HG02798 (cell line): ENCODE measurements around the gene MED31.
"Not testable (repeated sequence)": the region's sequence is repeated elsewhere in the genome, so short reads cannot be mapped to it uniquely, and the experiment has no call there.

Experiments used
- ATAC-seq: cut with Tn5 transposase; IDR thresholded peaks from one replicate; pipeline ENCODE4 v1.9.1; 2021; ENCODE audit warnings: mild to moderate bottlenecking; ENCODE audit not compliant: unreplicated experiment, poor library complexity

The MED31 gene

GRCh38 chr17:6632530-6632929, 18.9 kb downstream of the MED31 start:
- ATAC-seq, result no peak

- no peak for ATAC-seq
These were observed 21.0 kb downstream of the MED31 start for GRCh38 chr17:6630390-6630789.

GRCh38 chr17:6627019-6627418, 24.4 kb downstream of the MED31 start:
- no peak for ATAC-seq

GRCh38 chr17:6626616-6627015, 24.8 kb downstream of the MED31 start:
- no peak for ATAC-seq

GRCh38 chr17:6623941-6624340, 27.5 kb downstream of the MED31 start:
- no peak for ATAC-seq

- no peak for ATAC-seq
These were observed 40.2 kb downstream of the MED31 start for GRCh38 chr17:6611231-6611630.

- no peak for ATAC-seq
These were observed 41.4 kb downstream of the MED31 start for GRCh38 chr17:6610011-6610410.

GRCh38 chr17:6608321-6608720, 43.1 kb downstream of the MED31 start:
- no peak for ATAC-seq

GRCh38 chr17:6605142-6605541, 46.3 kb downstream of the MED31 start:
- no peak for ATAC-seq

GRCh38 chr17:6603744-6604325, 47.6 kb downstream of the MED31 start:
- no peak for ATAC-seq

- ATAC-seq, result no peak
These were observed 49.3 kb downstream of the MED31 start for GRCh38 chr17:6602141-6602540.

GRCh38 chr17:6599364-6599763, 52.0 kb downstream of the MED31 start:
- ATAC-seq, result no peak

GRCh38 chr17:6597727-6598126, 53.7 kb downstream of the MED31 start:
- ATAC-seq, result no peak

- ATAC-seq, result no peak
These were observed 54.5 kb downstream of the MED31 start for GRCh38 chr17:6596941-6597340.

GRCh38 chr17:6596511-6596910, 54.9 kb downstream of the MED31 start:
- no peak for ATAC-seq

- ATAC-seq, result no peak
These were observed 55.3 kb downstream of the MED31 start for GRCh38 chr17:6596081-6596480.

- ATAC-seq, result not testable (repeated sequence)
These were observed 58.0 kb downstream of the MED31 start for GRCh38 chr17:6593371-6593770.
